ENCODE data around the gene COL5A1. TPM values are rescaled to one million over a fixed set of nuclear protein-coding genes. Genes with fewer than 3 reads are reported as not detected.
"Not testable (repeated sequence)": the region's sequence is repeated elsewhere in the genome, so short reads cannot be mapped to it uniquely, and the experiment has no call there.

The COL5A1 gene
- total RNA-seq, 1 donor from 2014 or later = 79.4 TPM

- no peak for ATAC-seq
- DNase-seq (ENCODE audit: low spot score) = no peak
- intact Hi-C loops (cut with DNase I) = no loop called here
These were observed 53.1 kb downstream of the COL5A1 start for GRCh38 chr9:134694714-134695113.

GRCh38 chr9:134695144-134695543 is 53.5 kb downstream of the COL5A1 start:
- ATAC-seq = no peak
- DNase-seq (ENCODE audit: low spot score) = no peak
- intact Hi-C loops (cut with DNase I) = no loop called here

DNA sequence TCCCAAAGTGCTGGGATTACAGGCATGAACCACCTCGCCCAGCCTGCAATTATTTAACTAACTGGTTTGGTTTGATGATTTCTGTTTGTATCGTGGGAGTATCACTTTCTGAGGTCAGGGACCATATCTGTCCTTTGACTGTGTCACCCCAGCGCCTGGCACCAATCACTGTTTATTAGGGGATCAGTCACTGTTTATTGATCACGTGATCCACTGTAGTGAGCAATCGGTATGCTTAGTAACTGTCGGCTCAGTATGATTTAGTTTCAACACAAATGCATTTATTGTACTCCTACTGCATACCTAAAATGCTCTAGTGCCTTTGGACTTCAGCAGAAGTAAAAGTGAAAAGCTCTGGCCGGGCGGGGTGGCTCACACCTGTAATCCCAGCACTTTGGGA is 54.8 kb downstream of the COL5A1 start:
- no peak for ATAC-seq
- DNase-seq (ENCODE audit: low spot score) = no peak
- intact Hi-C loops (cut with DNase I) = no loop called here

- ATAC-seq = no peak
These were observed 56.5 kb downstream of the COL5A1 start for GRCh38 chr9:134698111-134698510.

GRCh38 chr9:134698587-134699342 is 57.2 kb downstream of the COL5A1 start:
- DNase-seq (ENCODE audit: low spot score) (peak; percentile 88), ATAC-seq (peak; percentile 86)
- intact Hi-C loops (cut with DNase I) = no loop called here

More at GRCh38 chr9:134698111-134698510, 56.5 kb downstream of the COL5A1 start:
- DNase-seq (ENCODE audit: low spot score) = no peak
- intact Hi-C loops (cut with DNase I) = no loop called here

DNA sequence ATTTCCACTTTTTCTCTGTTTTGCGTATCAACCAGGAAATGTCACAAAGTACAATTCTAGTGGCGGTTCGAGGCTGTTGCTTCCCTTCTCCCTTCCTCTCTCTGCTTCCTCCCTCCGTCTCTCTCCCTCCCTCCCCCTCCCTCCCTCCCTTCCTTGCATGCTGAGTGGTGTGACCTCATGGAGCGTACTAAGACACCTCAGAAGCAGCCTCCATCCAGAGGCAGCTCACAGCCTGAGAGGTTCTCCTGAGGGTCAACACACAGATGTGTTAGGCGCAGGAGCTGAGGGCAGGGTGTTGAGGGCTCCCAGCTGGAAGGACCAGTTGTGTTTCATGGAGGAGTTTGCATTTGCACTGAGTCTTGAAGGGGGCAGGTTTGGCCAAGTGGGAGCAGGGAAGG is 57.7 kb downstream of the COL5A1 start:
- DNase-seq (ENCODE audit: low spot score) (no peak), ATAC-seq (peak; percentile 29)
- intact Hi-C loops (cut with DNase I) = no loop called here

GRCh38 chr9:134700636-134701350 is 59.2 kb downstream of the COL5A1 start:
- intact Hi-C loops (cut with DNase I) = loop anchor here (5.0 kb wide), 1 partner anchor 37 kb away; no protein-coding TSS in a partner anchor

GRCh38 chr9:134701581-134702259 is 60.1 kb downstream of the COL5A1 start:
- intact Hi-C loops (cut with DNase I) = loop anchor here (5.0 kb wide), 1 partner anchor 36 kb away; no protein-coding TSS in a partner anchor
- ATAC-seq (no peak), DNase-seq (ENCODE audit: low spot score) (no peak)

More at GRCh38 chr9:134700636-134701350, 59.2 kb downstream of the COL5A1 start:
- ATAC-seq = no peak
- no peak for DNase-seq (ENCODE audit: low spot score)

DNA sequence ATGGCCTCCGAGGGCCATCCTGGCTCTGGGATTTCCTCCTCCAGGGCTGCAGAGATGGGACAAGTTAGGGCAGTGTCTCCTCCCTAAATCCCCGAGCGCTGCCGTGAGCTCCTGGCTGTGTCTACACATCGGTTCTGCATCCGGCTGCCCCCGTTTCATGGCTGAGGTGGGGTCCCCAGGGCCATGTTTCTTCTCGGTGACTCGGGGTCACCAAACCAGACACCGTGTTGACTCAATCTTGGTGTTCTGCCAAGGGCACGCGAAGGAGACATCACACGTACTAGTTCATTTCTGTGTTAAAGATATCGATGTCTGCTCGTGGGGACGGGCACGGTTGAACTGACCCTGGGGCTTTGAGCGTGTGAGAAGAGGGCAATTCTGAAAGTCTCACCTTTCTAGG is 60.7 kb downstream of the COL5A1 start:
- ATAC-seq (no peak), DNase-seq (ENCODE audit: low spot score) (no peak)
- intact Hi-C loops (cut with DNase I) = loop anchor here (5.0 kb wide), 1 partner anchor 35 kb away; no protein-coding TSS in a partner anchor

GRCh38 chr9:134703730-134704114 is 62.1 kb downstream of the COL5A1 start:
- intact Hi-C loops (cut with DNase I) = loop anchor here (5.0 kb wide), 1 partner anchor 34 kb away; no protein-coding TSS in a partner anchor
- DNase-seq (ENCODE audit: low spot score); ATAC-seq: not testable (repeated sequence)

GRCh38 chr9:134704498-134704897 is 62.9 kb downstream of the COL5A1 start:
- intact Hi-C loops (cut with DNase I) = loop anchor here (5.0 kb wide), 1 partner anchor 33 kb away; no protein-coding TSS in a partner anchor
- ATAC-seq (no peak), DNase-seq (ENCODE audit: low spot score) (no peak)

- DNase-seq (ENCODE audit: low spot score) = no peak
- no peak for ATAC-seq
- intact Hi-C loops (cut with DNase I) = no loop called here
These were observed 64.2 kb downstream of the COL5A1 start for GRCh38 chr9:134705786-134706185.

- intact Hi-C loops (cut with DNase I) = no loop called here
- DNase-seq (ENCODE audit: low spot score) (no peak), ATAC-seq (no peak)
These were observed 64.9 kb downstream of the COL5A1 start for GRCh38 chr9:134706522-134706921.

DNA sequence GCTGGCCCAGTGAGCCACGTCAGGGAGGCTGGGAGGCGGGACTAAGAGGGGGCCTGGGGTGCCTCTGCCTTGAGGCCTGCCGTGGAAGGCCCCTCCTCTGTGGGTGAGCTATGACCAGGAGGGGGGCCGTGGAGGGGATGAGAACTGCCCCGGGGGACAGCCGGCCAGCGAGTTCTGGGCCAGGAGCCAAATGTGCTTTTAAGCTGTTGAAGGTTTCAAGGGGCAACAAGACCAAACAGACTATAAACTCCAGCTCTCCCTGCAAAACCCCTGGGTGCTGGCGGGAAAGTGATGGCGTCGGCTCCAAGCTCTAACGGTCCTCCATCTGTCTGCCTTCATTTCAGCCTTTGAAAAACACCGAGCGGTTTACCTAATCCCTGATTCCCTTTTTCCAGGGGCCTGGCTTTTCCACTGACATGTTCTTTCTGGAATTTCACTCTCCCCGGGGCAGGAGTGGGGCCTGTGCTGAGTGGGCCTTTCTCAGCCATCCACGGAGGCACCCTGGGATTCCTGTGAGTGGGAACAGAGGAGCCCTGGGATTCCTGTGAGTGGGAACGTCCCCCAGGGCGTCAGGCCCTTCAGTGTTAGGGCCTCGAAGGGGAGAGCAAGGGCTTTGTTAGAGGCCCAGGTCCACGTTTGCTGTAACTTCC is 65.6 kb downstream of the COL5A1 start:
- intact Hi-C loops (cut with DNase I) = no loop called here
- peak; percentile 81 for ATAC-seq
- peak; percentile 85 for DNase-seq (ENCODE audit: low spot score)

- ATAC-seq = no peak
- intact Hi-C loops (cut with DNase I) = no loop called here
- no peak for DNase-seq (ENCODE audit: low spot score)
These were observed 66.4 kb downstream of the COL5A1 start for GRCh38 chr9:134707731-134708671.

DNA sequence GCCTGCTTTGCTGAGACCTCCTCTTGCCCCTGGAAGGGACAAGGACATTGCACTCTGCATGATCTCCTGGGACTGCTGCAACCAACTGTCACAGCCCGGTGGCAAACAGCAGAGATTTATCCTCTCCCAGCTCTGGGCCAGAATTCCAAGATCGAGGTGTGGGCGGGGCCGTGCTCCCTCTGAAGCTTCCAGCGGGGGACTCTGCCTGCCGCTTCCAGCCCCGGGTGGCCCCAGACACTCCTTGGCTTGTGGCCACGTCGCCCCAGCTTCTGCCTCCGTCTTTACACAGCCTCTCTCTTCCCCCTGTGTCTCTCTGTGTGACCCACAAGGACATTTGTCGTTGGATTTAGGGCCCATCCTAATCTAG is 67.1 kb downstream of the COL5A1 start:
- ATAC-seq (no peak), DNase-seq (ENCODE audit: low spot score) (no peak)
- intact Hi-C loops (cut with DNase I) = no loop called here

GRCh38 chr9:134709512-134710270 is 68.1 kb downstream of the COL5A1 start:
- intact Hi-C loops (cut with DNase I) = no loop called here
- DNase-seq (ENCODE audit: low spot score) = no peak

DNA sequence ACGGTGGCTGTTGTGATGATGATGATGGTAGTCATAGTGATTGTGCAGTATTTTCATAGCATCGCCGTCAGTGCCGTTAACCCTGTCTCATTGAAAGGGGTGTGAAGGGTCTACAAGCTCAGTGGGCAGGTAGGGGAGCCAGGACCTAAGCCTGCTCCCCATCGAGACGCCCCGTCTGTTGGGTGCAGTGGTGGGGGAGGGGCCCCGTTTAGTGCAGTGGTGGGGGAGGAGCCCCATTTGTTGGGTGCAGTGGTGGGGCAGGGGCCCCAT is 68.6 kb downstream of the COL5A1 start:
- no peak for DNase-seq (ENCODE audit: low spot score)

More at GRCh38 chr9:134709512-134710270, 68.1 kb downstream of the COL5A1 start:
- ATAC-seq = peak; percentile 47

More for the DNA sequence above, 68.6 kb downstream of the COL5A1 start:
- ATAC-seq = no peak
- intact Hi-C loops (cut with DNase I) = no loop called here

Measured in sciatic nerve (tissue), 2 donors.